ENCODE data around the gene CD81.

Gene CD81

GRCh38 chr11:2406451-2406850 is 29.3 kb downstream of the CD81 start:
- H3K9ac ChIP-seq (ENCODE audit: low read depth, low read length, poor library complexity, severe bottlenecking), result no peak overlapping the region
- H3F3A ChIP-seq (ENCODE audit: low read depth), result no peaks in the 10 kb centered on the region
- no peaks in the 10 kb centered on the region for H3K9me2 ChIP-seq (replicated peaks; ENCODE audit: low read depth, low read length)
- H3K4me2 ChIP-seq (ENCODE audit: low read depth, low read length, poor library complexity, severe bottlenecking), result no peak overlapping the region
- peaks cover 8% of the 10 kb centered on the region; the same call in 1 of the 2 replicates for H3K36me3 ChIP-seq (ENCODE audit: insufficient read depth, low read length)
- peaks cover 7% of the 10 kb centered on the region for H3K4me1 ChIP-seq (ENCODE audit: insufficient read depth, low read length, poor library complexity, severe bottlenecking)
- H4K20me1 ChIP-seq (ENCODE audit: insufficient read depth, low read length, poor library complexity, severe bottlenecking), result peaks cover 6% of the 10 kb centered on the region
- H3K79me2 ChIP-seq (ENCODE audit: insufficient read depth, low read length), result peaks cover 19% of the 10 kb centered on the region
- TF ChIP-seq EZH2phosphoT487 (IDR thresholded peaks at IDR 0.05; ENCODE audit: borderline replicate concordance) (no peak), CTCF (conservative IDR thresholded peaks at IDR 0.05; ENCODE audit: low read length) (no peak)
- no peaks in the 10 kb centered on the region for H3K9me3 ChIP-seq (ENCODE audit: insufficient read depth, low read depth, low read length)
- no peak overlapping the region for H2AFZ ChIP-seq (ENCODE audit: low read length)
- no peaks in the 10 kb centered on the region for H3K27me3 ChIP-seq (ENCODE audit: insufficient read depth, low read length, poor library complexity, severe bottlenecking)
- H3K4me3 ChIP-seq (ENCODE audit: low read length, poor library complexity, severe bottlenecking), result no peak overlapping the region

- Histone ChIP-seq H3K36me3 (ENCODE audit: insufficient read depth, low read length) (peaks cover 8% of the 10 kb centered on the region; the same call in 1 of the 2 replicates), H3K4me3 (ENCODE audit: low read length, poor library complexity, severe bottlenecking) (no peak overlapping the region), H3K79me2 (ENCODE audit: insufficient read depth, low read length) (peaks cover 14% of the 10 kb centered on the region), H3K4me2 (ENCODE audit: low read depth, low read length, poor library complexity, severe bottlenecking) (no peak overlapping the region), H3K9ac (ENCODE audit: low read depth, low read length, poor library complexity, severe bottlenecking) (no peak overlapping the region), H3K4me1 (ENCODE audit: insufficient read depth, low read length, poor library complexity, severe bottlenecking) (peaks cover 4% of the 10 kb centered on the region), H3K9me3 (ENCODE audit: insufficient read depth, low read depth, low read length) (no peaks in the 10 kb centered on the region), H2AFZ (ENCODE audit: low read length) (no peak overlapping the region), H3F3A (ENCODE audit: low read depth) (no peaks in the 10 kb centered on the region), H4K20me1 (ENCODE audit: insufficient read depth, low read length, poor library complexity, severe bottlenecking) (peaks cover under 1% of the 10 kb centered on the region), H3K9me2 (replicated peaks; ENCODE audit: low read depth, low read length) (no peaks in the 10 kb centered on the region), H3K27me3 (ENCODE audit: insufficient read depth, low read length, poor library complexity, severe bottlenecking) (no peaks in the 10 kb centered on the region)
- TF ChIP-seq EZH2phosphoT487 (IDR thresholded peaks at IDR 0.05; ENCODE audit: borderline replicate concordance), result no peak
- TF ChIP-seq CTCF (conservative IDR thresholded peaks at IDR 0.05; ENCODE audit: low read length), result no peak
Observed at GRCh38 chr11:2406878-2407410, 29.8 kb downstream of the CD81 start.

- no peaks in the 10 kb centered on the region for H3K79me2 ChIP-seq (ENCODE audit: insufficient read depth, low read length)
- peaks cover under 1% of the 10 kb centered on the region; the same call in 1 of the 2 replicates for H3K36me3 ChIP-seq (ENCODE audit: insufficient read depth, low read length)
- no peak overlapping the region for H3K9ac ChIP-seq (ENCODE audit: low read depth, low read length, poor library complexity, severe bottlenecking)
- no peak overlapping the region for H2AFZ ChIP-seq (ENCODE audit: low read length)
- TF ChIP-seq CTCF (conservative IDR thresholded peaks at IDR 0.05; ENCODE audit: low read length) (no peak), EZH2phosphoT487 (IDR thresholded peaks at IDR 0.05; ENCODE audit: borderline replicate concordance) (no peak)
- no peaks in the 10 kb centered on the region for H3K9me2 ChIP-seq (replicated peaks; ENCODE audit: low read depth, low read length)
- H3K4me2 ChIP-seq (ENCODE audit: low read depth, low read length, poor library complexity, severe bottlenecking), result no peak overlapping the region
- no peaks in the 10 kb centered on the region for H3K27me3 ChIP-seq (ENCODE audit: insufficient read depth, low read length, poor library complexity, severe bottlenecking)
- H4K20me1 ChIP-seq (ENCODE audit: insufficient read depth, low read length, poor library complexity, severe bottlenecking), result no peaks in the 10 kb centered on the region
- no peaks in the 10 kb centered on the region for H3F3A ChIP-seq (ENCODE audit: low read depth)
- H3K4me3 ChIP-seq (ENCODE audit: low read length, poor library complexity, severe bottlenecking), result no peak overlapping the region
- H3K4me1 ChIP-seq (ENCODE audit: insufficient read depth, low read length, poor library complexity, severe bottlenecking), result no peaks in the 10 kb centered on the region
- no peaks in the 10 kb centered on the region for H3K9me3 ChIP-seq (ENCODE audit: insufficient read depth, low read depth, low read length)
Observed at GRCh38 chr11:2408671-2409070, 31.6 kb downstream of the CD81 start.

Data from Loucy (cell line).